ENCODE results near the gene NELFE.

NELFE gene

GRCh38 chr6:31972709-31973350 lies 14.1 kb upstream of the NELFE start:
- no peak for DNase-seq (ENCODE audit: low read depth)

- DNase-seq (ENCODE audit: low read depth), result peak; percentile 99
These were observed 13.4 kb upstream of the NELFE start, which contains the start of gene DXO for GRCh38 chr6:31971993-31972708. TSS of gene DXO (minus strand) at chr6:31972138. CDS start at chr6:31971675, 463 bp downstream.

DNA sequence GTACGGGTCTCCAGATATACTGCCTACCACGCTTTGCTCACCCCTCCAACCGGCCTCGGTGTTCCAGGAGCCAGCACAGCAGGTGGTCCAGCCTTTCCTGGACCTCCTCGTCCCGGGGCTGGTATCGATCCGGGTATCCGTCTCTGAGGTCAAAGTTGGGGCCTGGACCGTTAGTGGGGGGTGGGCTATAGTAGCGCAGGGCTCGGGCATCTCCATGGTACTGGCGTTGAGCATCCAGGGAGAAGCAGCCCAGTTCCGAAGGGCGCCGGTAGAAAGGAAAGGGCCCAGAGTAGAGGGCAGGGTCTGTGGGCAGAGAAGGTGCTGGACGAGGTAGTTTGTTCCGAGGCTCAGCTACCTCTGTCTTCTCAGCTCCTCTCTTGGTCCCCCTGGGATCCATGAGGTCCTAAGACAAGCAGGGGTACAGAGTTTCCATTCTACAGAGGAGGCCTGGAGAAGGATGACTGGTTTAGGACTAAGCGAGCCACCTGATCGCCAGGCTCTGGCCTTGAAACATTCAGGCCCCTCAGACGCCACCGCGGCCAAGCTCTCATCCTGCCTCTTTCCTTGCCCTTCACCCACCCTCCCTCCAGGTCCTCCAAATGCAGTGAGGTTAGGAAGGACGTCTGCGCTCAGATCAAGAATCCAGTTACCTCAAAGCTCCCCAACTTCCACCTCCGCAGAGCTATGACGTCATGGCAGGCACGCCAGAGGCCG lies 12.7 kb upstream of the NELFE start:
- no peak for DNase-seq (ENCODE audit: low read depth)

DNA sequence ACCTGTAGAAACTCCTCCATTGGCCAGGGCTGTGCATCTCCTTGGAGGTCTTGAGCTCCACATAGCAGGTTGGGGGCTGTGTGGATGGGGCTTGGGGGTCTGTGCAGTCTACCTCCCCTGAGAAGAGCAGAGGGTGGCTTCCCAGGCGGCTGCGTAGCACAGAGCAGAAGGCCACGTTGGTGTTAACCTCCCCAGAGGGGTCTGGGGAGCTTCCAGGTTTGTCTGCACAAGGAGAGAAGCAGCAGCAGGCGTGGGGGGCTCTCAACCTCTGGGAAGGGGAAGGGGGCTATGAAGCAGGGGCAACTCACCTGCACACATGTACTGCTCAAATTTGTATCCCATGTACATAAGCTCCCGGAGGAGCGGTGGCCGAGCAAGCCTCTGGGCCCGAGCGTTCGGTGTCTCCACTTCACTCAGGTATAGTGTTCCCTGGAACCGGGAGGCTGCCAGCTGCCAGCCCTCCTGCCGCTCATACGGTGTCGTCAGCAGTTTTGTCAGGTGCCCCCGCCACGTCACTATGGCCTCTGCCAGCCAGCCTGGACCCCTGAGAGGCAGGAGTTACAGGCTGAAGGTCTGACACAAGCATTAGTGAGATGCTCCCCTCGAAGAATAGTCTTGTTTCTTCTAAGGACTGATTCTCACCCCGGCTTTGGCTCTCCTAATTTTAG lies 12.0 kb upstream of the NELFE start:
- no peak for DNase-seq (ENCODE audit: low read depth)

DNA sequence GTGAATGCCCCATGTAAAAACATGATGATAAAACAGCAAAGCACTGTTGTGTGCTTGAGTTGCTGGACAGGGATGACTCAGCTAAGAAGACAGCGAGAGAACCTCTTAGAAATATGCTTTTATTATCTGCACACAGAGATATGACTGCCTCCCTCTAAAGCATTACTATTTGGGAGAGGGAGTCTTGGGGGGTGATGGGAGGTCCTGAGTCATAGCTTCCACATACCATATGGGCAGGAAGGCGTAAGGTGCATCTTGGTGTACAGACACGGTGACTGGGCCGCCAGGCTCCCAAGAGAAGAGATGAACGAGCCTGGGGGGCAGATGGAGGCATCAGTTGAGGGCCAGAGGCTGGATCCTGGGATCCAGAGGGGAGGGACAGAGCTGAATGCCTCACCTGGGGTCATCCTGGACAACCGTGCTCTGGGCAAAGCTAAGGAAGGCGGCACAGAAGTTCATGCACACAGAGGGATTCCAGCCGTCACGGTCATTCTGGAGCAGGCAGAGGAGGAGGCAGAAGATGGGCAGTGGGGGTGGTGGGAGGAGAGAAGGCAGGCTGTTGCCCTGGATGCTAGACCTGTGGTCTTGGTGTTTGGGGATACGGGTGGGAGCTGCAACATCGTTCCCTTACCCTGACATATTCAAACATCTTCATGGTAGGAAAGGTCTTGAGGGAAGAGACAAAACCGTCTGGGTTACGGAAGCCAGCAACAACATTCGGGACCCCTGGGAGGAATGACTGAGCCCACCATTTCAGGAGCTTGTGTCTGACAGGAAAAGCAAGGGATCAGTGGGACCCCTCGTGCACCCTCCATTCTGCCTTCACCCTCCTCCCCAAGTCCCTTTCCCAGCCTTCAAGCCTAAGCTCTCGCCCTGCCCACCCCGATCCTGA lies 11.2 kb upstream of the NELFE start:
- DNase-seq (ENCODE audit: low read depth), result no peak

DNA sequence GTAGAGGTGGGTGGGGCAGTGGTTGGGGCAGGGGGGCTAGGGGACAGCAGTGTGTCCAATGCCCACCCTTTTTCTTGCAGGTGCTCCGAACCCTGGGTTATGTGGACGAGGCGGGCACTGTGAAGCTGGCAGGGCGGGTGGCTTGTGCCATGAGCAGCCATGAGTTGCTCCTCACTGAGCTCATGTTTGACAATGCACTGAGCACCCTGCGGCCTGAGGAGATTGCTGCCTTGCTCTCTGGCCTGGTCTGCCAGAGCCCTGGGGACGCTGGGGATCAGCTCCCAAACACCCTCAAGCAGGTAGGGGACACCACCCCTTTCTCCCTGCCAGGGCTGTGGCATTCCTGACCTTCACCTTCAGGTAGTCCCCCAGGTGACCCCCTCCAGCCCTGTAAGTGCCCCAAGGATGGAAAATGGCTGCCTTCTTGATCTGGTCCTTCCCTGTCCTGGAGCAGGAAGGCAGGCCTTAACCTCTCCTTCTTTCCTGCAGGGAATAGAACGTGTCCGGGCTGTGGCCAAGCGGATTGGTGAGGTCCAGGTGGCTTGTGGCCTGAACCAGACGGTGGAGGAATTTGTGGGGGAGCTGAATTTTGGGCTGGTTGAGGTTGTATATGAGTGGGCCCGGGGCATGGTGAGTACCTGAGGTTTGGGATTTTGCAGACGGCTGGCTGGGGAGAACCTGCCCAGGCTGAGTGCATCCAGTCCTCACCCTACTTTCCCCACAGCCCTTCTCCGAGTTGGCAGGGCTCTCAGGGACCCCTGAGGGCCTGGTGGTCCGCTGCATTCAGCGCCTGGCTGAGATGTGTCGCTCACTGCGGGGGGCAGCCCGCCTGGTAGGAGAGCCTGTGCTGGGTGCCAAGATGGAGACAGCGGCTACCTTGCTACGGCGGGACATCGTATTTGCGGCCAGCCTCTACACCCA lies 10.3 kb upstream of the NELFE start:
- no peak for DNase-seq (ENCODE audit: low read depth)

DNA sequence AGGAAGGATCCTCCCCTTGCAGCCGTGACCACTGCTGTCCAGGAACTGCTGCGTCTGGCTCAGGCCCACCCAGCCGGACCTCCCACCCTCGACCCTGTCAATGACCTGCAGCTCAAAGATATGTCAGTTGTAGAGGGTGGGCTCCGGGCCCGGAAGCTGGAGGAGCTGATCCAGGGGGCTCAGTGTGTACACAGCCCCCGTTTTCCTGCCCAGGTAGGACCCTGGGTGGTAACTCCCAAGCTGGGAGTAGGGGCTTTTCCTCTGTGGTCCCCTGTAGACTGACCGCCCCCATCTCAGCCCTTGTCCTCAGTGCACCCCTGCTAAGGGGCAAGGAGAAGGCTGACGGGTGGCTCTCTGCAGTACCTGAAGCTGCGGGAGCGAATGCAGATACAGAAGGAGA lies 9.6 kb upstream of the NELFE start:
- no peak for DNase-seq (ENCODE audit: low read depth)

DNA sequence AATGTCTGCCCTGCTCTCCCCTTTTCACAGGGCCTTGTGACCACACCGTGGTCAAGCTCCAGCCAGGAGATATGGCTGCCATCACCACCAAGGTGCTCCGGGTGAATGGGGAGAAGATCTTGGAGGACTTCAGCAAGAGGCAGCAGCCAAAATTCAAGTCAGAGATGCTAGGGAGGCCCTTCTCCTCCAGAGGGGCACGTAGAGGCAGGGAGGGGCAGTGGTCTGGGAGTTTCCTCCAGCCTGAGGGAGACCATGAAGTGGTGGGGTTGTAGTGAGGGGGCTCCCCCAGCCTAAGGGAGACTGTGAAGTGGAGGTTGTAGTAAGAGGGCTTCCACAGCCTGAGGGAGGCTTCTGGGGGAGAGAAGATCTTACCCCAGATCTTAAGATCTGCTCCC lies 9.2 kb upstream of the NELFE start:
- DNase-seq (ENCODE audit: low read depth), result no peak

DNA sequence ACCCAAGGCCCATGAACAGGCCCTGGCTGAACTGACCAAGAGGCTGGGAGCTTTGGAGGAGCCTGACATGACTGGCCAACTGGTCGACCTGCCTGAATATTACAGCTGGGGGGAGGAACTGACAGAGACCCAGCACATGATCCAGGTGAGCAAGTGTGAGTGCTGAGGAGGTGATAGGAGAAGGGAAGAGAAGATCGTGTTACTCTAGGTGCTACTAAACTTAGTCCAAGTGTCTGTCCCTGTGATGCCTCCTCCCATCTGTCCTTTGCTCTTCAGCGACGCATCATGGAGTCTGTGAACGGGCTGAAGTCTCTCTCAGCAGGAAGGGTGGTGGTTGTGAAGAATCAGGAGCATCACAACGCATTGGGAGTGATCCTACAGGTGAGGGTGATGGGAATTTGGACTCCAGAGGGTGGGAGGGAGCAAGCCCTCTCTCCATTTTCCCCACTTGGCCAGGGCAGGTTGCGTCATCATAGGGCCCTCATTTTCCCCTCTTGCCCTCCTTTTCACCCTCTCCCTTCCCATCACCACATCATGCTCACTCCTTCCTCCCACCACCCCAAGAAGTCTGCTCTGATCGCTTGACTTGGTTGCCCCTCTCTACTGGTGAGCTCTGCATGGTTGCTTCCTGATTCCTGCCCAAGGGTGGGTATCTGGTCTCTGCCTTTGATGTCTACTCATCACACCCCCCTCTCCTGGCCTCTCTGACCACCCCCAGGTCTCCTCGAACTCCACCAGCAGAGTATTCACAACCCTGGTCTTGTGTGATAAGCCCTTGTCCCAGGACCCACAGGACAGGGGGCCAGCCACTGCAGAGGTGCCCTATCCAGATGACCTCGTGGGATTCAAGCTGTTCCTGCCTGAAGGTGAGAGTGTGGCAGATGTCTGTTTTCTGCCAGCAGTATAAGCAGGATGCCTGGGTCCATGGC lies 8.5 kb upstream of the NELFE start:
- no peak for DNase-seq (ENCODE audit: low read depth)

DNA sequence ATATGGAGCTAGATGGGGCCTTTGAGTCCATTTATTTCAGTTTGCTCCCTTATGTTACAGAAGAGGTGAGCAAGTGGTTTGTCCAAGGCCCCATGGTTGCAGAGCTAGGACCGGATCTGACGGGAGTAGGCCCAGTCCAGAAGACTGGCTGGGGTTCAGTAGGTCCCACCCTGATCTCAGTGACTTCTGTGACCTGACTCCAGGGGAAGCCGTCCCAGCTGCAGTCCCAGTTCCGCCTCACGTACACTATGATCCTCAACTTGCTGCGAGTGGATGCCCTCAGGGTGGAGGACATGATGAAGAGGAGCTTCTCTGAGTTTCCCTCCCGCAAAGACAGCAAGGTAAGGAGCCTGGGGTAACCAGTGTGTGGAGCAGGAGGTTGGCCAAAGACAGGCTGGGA lies 7.7 kb upstream of the NELFE start:
- DNase-seq (ENCODE audit: low read depth), result no peak

DNA sequence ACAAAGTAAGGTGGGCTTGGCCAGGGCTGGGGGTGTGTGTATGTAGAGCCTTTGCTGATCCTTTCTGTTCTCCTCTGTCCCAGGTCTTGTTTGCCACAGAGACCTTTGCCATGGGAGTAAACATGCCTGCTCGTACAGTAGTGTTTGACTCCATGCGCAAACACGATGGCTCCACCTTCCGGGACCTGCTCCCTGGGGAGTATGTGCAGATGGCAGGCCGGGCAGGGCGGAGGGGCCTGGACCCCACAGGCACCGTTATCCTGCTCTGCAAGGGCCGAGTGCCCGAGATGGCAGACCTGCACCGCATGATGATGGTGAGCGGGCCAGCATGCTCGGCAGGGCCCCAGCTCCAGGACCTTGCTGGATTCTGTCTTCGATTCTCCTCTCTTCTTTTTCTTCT lies 6.9 kb upstream of the NELFE start:
- DNase-seq (ENCODE audit: low read depth), result no peak

DNA sequence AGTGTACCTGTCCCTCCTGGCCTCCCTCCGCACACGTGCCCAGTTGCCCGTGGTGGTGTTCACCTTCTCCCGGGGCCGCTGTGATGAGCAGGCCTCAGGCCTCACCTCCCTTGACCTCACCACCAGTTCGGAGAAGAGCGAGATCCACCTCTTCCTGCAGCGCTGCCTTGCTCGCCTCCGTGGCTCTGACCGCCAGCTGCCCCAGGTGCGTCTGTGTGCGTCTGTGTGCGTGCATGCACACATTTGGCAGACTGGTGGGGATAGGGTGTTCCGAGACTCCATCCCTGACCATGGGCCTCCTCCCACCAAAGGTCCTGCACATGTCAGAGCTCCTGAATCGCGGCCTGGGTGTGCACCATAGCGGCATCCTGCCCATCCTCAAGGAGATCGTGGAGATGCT lies 5.2 kb upstream of the NELFE start:
- DNase-seq (ENCODE audit: low read depth), result no peak

DNA sequence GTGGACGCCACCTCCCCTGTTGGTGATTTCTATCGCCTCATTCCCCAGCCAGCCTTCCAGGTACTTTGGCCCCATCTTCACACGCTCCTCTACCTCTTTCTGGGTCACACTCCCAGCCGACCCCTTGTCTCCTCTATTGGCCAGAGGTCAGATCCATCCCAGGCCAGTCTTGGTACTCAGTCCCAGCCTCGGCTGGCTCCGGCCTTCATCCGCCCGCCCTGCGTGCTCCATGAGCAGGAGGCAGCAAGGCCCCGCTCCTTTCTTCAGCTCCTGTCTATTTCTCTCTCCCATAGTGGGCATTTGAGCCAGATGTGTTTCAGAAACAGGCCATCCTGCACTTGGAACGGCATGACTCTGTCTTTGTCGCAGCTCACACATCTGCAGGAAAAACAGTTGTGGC lies 2.8 kb upstream of the NELFE start:
- DNase-seq (ENCODE audit: low read depth), result no peak

DNA sequence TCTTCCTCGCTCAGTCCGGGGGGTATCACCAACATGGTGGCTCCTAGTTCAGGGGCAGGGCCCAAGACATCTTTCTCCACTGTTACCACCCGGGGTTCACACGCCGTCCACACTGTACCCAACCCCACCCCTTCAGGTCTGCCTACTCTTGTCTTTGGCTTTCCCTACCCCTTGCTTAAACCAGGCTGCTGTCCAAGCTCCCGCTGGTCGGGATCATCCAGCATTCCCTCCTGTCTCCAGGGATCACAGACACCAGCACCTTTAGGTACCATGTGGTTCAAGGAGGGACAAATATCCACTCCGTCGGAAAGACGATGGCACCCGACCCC lies 395 bp downstream of the NELFE start:
- no peak for DNase-seq (ENCODE audit: low read depth)

GRCh38 chr6:31956796-31957195 lies 2.0 kb downstream of the NELFE start:
- DNase-seq (ENCODE audit: low read depth), result no peak

DNA sequence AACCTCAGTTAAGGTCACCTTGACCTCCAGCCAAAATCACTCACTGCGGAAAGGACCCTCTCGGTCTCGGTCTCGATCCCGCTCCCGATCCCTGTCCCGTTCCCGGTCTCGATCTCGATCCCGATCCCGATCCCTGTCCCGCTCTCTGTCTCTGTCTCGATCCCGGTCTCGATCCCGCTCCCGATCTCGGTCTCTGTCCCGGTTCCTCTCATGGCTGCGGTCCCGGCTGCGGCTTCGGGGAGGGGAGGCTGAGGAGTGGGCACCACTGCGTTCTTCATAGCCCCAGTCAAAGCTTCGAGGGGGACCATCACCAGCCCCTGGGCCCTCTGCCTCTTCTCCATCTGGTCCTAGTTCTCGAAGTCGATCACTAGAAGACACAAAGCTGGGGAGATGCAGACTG lies 4.3 kb downstream of the NELFE start:
- no peak for DNase-seq (ENCODE audit: low read depth)

DNA sequence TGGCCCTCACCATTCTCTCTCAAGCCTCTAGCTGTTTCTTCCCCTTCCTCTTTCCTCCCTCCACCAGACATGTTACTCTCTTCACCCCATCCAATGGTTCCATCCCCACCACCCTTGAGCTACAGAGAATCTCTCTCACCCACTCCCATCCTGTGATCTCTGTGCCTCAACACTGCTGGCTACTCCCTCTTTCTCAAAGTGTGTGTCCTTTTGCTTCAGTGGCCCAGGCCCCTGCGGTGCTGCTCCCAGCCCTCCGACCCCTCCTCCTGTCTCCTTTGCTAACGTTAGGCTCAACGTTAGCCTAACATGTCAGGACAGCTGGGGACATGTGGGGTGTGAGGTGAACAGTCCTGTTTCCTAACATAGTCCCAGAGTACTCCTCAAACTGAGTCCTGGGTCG lies 5.9 kb downstream of the NELFE start:
- no peak for DNase-seq (ENCODE audit: low read depth)

DNA sequence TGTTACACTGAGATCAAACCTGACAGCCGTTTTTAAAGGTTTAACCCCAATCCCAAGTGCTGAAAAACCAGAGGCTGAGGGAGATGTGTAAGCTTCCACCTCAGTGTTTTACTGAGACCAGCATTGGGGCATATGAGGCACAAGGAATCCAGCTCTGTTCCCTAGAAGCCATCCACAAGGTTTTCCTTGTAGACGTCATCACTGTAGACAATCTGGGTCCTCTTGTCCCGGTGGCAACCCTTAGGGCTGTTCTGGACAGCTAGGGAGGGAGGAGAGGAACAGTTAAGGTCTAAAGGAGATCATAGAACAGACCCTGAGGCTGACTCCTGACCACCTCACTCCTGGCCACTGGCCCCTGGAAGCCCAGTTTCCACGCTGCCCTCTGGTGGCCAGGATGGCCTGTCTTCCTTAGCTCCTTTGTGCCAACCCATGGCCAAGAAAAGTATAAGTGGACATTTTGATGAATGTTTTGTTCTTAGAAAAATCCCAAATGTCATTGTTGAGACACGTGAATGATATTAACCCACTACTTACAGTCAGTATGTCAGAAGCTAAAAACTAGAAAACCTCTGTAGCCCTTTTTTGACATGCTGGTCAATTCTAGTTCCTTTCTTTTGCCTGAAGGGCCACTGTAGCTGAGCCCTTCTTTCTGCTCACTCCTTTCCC lies 6.5 kb downstream of the NELFE start:
- DNase-seq (ENCODE audit: low read depth), result peak; percentile 48

DNA sequence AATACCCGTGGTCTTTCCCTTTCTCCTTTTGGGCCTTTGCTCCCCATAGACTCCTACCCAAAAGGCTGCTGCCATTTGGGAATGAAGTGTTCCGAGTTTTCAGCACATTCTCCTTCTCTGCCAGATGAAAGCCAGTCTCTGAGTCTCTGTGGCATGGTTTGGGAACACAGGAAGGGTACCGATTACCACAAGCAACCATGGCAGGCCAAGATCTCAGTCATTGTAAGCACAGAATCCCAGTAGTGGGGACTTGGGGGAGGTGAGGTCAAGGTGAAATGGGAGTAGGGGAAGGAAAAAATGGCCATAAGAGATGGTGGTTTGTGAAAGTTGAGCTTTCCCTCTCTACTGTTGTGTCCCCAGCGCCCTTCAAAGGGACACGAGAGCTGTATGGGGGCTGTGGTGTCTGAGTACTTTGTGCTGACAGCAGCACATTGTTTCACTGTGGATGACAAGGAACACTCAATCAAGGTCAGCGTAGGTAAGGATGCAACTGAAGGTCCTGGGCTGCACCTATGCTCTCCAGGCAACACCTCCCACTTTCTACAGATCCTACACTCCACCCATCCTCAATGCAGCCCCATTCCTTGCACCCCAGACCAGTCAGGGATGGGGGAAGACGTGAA lies 8.7 kb downstream of the NELFE start:
- no peak for DNase-seq (ENCODE audit: low read depth)
